SKM-1 treated with dmso at 0.1 percent for 144 hours (cell line): Measurements from ENCODE around the gene TMEM225.
"Not testable (repeated sequence)": the region's sequence is repeated elsewhere in the genome, so short reads cannot be mapped to it uniquely, and the experiment has no call there.

Experiments
- DNase-seq: peaks from one replicate; lab custom pipeline; 2025; ENCODE audit not compliant: unreplicated experiment; lab: John Stamatoyannopoulos, UW

The TMEM225 gene

GRCh38 chr11:123885570-123885969, at the start of gene TMEM225:
Gene TMEM225, minus strand, starts transcription at chr11:123885670. Its CDS starts 245 bp downstream, at chr11:123885425.
- DNase-seq, result no peak

GRCh38 chr11:123924027-123924426, 38.6 kb upstream of the TMEM225 start:
- DNase-seq, result no peak

- DNase-seq, result no peak
Observed at GRCh38 chr11:123920943-123921342, 35.5 kb upstream of the TMEM225 start.

GRCh38 chr11:123905826-123906225, 20.4 kb upstream of the TMEM225 start:
- DNase-seq, result no peak

- no peak for DNase-seq
Observed at GRCh38 chr11:123904932-123905331, 19.5 kb upstream of the TMEM225 start.

- DNase-seq, result no peak
Observed at GRCh38 chr11:123903932-123904331, 18.5 kb upstream of the TMEM225 start.

- no peak for DNase-seq
Observed at GRCh38 chr11:123901867-123902266, 16.4 kb upstream of the TMEM225 start, which contains the start of gene OR8D4. Gene OR8D4, plus strand, starts transcription at chr11:123902167. Its CDS starts 4,265 bp downstream, at chr11:123906432.

GRCh38 chr11:123899792-123900191, 14.3 kb upstream of the TMEM225 start:
- DNase-seq, result no peak

GRCh38 chr11:123892031-123892430, 6.6 kb upstream of the TMEM225 start:
- DNase-seq, result no peak

- no peak for DNase-seq
Observed at GRCh38 chr11:123880912-123881311, 4.6 kb downstream of the TMEM225 start.

- DNase-seq, result not testable (repeated sequence)
Observed at GRCh38 chr11:123867795-123868194, 17.7 kb downstream of the TMEM225 start.

GRCh38 chr11:123865293-123865692, 20.2 kb downstream of the TMEM225 start:
- not testable (repeated sequence) for DNase-seq

GRCh38 chr11:123859731-123860130, 25.7 kb downstream of the TMEM225 start:
- DNase-seq, result no peak

- DNase-seq, result no peak
Observed at GRCh38 chr11:123856444-123856843, 29.0 kb downstream of the TMEM225 start.

- no peak for DNase-seq
Observed at GRCh38 chr11:123853038-123853437, 32.4 kb downstream of the TMEM225 start.

GRCh38 chr11:123852321-123852720, 33.1 kb downstream of the TMEM225 start:
- DNase-seq, result no peak

- DNase-seq, result no peak
Observed at GRCh38 chr11:123851110-123851509, 34.4 kb downstream of the TMEM225 start.

- DNase-seq, result no peak
Observed at GRCh38 chr11:123841174-123841573, 44.3 kb downstream of the TMEM225 start.

GRCh38 chr11:123839131-123839530, 46.3 kb downstream of the TMEM225 start:
- DNase-seq, result no peak

GRCh38 chr11:123838659-123839058, 46.8 kb downstream of the TMEM225 start:
- DNase-seq, result no peak

- no peak for DNase-seq
Observed at GRCh38 chr11:123838199-123838598, 47.3 kb downstream of the TMEM225 start.

GRCh38 chr11:123833095-123833494, 52.4 kb downstream of the TMEM225 start:
- DNase-seq, result no peak
